Ishikawa (cell line): ENCODE measurements around the gene CFD.

Source experiments
- CEBPB ChIP-seq: IDR thresholded peaks from 2 replicates; pipeline ENCODE4 v1.6.1; 2012
- CREB1 ChIP-seq: IDR thresholded peaks from 2 replicates; pipeline ENCODE4 v1.6.1; 2012; ENCODE audit warnings: low read depth
- EGR1 ChIP-seq: IDR thresholded peaks from 2 replicates; pipeline ENCODE4 v1.6.1; 2012
- EP300 ChIP-seq: IDR thresholded peaks from 2 replicates; pipeline ENCODE4 v1.6.1; 2012; ENCODE audit warnings: borderline replicate concordance
- FOXM1 ChIP-seq: IDR thresholded peaks from 2 replicates; pipeline ENCODE4 v1.6.1; 2012; ENCODE audit warnings: low read depth, borderline replicate concordance
- NFIC ChIP-seq: IDR thresholded peaks from 2 replicates; pipeline ENCODE4 v1.6.1; 2012
- RAD21 ChIP-seq: IDR thresholded peaks from 2 replicates; pipeline ENCODE4 v1.6.1; 2012; ENCODE audit warnings: low read depth
- TAF1 ChIP-seq: IDR thresholded peaks from 2 replicates; pipeline ENCODE4 v1.6.1; 2012; ENCODE audit warnings: low read depth, mild to moderate bottlenecking
- TCF12 ChIP-seq: IDR thresholded peaks from 2 replicates; pipeline ENCODE4 v1.6.1; 2012; ENCODE audit warnings: low read depth
- TEAD4 ChIP-seq: IDR thresholded peaks from 2 replicates; pipeline ENCODE4 v1.6.1; 2012
- YY1 ChIP-seq: IDR thresholded peaks from 2 replicates; pipeline ENCODE4 v1.6.1; 2012; ENCODE audit warnings: low read depth
- ZBTB7A ChIP-seq: IDR thresholded peaks from 2 replicates; pipeline ENCODE4 v1.6.1; 2012; ENCODE audit warnings: low read depth
- TF ChIP-seq, protein P1 (sequence below): IDR thresholded peaks from 2 replicates; pipeline ENCODE4 v1.6.1; 2012
- TF ChIP-seq, protein P2 (sequence below): IDR thresholded peaks from 2 replicates; pipeline ENCODE4 v1.6.1; 2012
- TF ChIP-seq, protein P3 (sequence below): IDR thresholded peaks from 2 replicates; pipeline ENCODE4 v1.6.1; 2012; ENCODE audit warnings: low read depth, mild to moderate bottlenecking

Gene CFD

DNA sequence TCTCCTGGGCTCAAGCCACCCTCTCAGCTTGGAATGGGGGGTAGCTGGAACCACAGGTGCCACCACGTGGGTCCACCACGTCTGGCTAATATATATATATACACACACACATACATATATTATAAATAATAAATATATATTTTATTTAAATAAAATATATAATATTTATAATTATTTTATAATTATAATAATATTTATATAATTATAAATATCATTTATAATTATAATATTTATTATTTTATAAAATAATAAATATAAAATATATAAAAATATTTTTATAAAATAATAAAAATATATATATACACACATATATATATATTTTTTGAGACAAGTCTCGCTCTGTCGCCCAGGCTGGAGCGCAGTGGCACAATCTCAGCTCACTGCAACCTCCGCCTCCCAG, 4.9 kb upstream of the CFD start:
- no peak for TF ChIP-seq CREB1
- TF ChIP-seq TCF12 = no peak
- TF ChIP-seq, protein P1, sequence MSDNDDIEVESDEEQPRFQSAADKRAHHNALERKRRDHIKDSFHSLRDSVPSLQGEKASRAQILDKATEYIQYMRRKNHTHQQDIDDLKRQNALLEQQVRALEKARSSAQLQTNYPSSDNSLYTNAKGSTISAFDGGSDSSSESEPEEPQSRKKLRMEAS = no peak
- no peak for TF ChIP-seq YY1
- TF ChIP-seq FOXM1 = no peak
- no peak for TF ChIP-seq EGR1
- no peak for TF ChIP-seq NFIC
- no peak for TF ChIP-seq ZBTB7A
- TF ChIP-seq EP300 = no peak
- no peak for TF ChIP-seq TAF1
- TF ChIP-seq, protein P2, sequence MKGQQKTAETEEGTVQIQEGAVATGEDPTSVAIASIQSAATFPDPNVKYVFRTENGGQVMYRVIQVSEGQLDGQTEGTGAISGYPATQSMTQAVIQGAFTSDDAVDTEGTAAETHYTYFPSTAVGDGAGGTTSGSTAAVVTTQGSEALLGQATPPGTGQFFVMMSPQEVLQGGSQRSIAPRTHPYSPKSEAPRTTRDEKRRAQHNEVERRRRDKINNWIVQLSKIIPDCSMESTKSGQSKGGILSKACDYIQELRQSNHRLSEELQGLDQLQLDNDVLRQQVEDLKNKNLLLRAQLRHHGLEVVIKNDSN = no peak
- TF ChIP-seq CEBPB = no peak
- TF ChIP-seq, protein P3, sequence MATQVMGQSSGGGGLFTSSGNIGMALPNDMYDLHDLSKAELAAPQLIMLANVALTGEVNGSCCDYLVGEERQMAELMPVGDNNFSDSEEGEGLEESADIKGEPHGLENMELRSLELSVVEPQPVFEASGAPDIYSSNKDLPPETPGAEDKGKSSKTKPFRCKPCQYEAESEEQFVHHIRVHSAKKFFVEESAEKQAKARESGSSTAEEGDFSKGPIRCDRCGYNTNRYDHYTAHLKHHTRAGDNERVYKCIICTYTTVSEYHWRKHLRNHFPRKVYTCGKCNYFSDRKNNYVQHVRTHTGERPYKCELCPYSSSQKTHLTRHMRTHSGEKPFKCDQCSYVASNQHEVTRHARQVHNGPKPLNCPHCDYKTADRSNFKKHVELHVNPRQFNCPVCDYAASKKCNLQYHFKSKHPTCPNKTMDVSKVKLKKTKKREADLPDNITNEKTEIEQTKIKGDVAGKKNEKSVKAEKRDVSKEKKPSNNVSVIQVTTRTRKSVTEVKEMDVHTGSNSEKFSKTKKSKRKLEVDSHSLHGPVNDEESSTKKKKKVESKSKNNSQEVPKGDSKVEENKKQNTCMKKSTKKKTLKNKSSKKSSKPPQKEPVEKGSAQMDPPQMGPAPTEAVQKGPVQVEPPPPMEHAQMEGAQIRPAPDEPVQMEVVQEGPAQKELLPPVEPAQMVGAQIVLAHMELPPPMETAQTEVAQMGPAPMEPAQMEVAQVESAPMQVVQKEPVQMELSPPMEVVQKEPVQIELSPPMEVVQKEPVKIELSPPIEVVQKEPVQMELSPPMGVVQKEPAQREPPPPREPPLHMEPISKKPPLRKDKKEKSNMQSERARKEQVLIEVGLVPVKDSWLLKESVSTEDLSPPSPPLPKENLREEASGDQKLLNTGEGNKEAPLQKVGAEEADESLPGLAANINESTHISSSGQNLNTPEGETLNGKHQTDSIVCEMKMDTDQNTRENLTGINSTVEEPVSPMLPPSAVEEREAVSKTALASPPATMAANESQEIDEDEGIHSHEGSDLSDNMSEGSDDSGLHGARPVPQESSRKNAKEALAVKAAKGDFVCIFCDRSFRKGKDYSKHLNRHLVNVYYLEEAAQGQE = no peak
- no peak for TF ChIP-seq TEAD4

DNA sequence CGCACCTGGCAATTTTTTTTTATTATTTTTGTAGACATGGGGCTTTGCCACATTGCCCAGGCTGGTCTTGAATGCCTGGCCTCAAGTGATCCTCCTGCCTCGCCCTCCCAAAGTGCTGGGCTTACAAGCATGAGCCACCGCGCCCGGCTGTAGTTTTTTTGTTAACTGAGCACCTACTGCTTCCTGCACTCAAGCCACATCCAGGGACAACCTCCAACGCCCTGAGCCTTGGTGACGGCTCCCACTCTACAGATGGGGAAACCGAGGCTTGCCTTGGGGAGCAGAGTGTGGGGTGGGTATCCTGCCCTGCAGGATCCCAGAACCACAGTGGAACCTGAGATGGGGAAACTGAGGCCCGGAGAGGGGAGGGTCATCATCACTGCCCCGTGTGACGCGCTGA, 4.3 kb upstream of the CFD start:
- TF ChIP-seq TEAD4 (no peak), EGR1 (no peak), EP300 (no peak), ZBTB7A (no peak), TCF12 (no peak), CEBPB (no peak), YY1 (no peak), NFIC (no peak), CREB1 (no peak), RAD21 (no peak), TAF1 (no peak), FOXM1 (no peak)
- TF ChIP-seq, protein P1 = no peak
- TF ChIP-seq, protein P2 = no peak
- TF ChIP-seq, protein P3 = no peak

DNA sequence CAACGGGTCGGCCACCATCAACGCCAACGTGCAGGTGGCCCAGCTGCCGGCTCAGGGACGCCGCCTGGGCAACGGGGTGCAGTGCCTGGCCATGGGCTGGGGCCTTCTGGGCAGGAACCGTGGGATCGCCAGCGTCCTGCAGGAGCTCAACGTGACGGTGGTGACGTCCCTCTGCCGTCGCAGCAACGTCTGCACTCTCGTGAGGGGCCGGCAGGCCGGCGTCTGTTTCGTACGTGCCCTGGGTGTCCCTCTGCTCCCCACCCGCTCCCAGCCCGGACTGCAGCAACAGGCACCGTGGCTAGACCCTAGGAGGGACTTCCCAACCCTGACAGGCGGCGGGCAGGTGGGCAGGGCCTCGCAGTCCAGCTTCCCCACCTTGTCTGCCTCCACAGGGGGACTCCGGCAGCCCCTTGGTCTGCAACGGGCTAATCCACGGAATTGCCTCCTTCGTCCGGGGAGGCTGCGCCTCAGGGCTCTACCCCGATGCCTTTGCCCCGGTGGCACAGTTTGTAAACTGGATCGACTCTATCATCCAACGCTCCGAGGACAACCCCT, 3.8 kb upstream of the CFD start:
- TF ChIP-seq TEAD4 (no peak), RAD21 (no peak), CREB1 (no peak), EP300 (no peak), NFIC (no peak), CEBPB (no peak), TCF12 (no peak), TAF1 (no peak), ZBTB7A (no peak), FOXM1 (no peak), YY1 (no peak), EGR1 (no peak)
- TF ChIP-seq, protein P1 = no peak
- TF ChIP-seq, protein P2 = no peak
- TF ChIP-seq, protein P3 = no peak

DNA sequence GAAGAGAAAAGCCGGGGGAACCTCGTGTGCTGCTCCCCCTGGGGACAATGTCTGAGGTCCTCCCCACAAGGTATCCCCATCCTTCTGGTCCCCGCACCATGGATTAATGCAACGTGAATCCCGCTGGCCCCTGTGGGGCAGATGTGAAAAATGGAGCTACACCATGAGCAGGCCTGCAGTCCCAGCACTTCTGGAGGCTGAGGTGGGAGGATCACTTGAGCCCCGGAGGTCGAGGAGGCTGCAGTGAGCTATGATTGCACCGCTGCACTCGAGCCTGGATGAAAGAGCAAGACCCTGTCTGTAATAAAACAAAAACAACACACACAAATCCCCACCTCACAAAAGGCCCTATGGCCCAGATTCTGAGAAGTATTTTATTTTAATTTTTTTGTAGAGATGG, 1.2 kb upstream of the CFD start:
- TF ChIP-seq, protein P1 = no peak
- TF ChIP-seq CEBPB (no peak), RAD21 (no peak), NFIC (no peak), TCF12 (no peak), EGR1 (no peak), EP300 (no peak), YY1 (no peak), TEAD4 (no peak)
- TF ChIP-seq, protein P2 = no peak
